ENCODE measurements around the gene VWA1.

DNA sequence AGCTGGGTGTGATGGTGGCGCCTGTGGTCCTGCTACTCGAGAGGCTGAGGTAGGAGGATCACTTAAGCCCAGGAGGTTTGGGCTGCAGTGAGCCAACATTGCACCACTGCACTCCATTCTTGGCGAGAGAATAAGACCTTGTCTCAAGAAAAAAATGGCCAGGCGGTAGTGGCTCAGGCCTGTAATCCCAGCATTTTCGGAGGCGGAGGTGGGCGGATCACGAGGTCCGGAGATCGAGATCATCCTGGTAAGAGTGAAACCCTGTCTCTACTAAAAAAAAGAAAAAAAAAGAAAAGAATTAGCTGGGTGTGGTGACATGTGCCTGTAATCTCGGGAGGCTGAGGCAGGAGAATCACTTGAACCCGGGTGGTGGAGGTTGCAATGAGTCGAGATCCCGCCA is 47.4 kb downstream of the VWA1 start:
- no peak for TF ChIP-seq POLR2A (IDR thresholded peaks at IDR 0.05)
- TF ChIP-seq, protein P1, sequence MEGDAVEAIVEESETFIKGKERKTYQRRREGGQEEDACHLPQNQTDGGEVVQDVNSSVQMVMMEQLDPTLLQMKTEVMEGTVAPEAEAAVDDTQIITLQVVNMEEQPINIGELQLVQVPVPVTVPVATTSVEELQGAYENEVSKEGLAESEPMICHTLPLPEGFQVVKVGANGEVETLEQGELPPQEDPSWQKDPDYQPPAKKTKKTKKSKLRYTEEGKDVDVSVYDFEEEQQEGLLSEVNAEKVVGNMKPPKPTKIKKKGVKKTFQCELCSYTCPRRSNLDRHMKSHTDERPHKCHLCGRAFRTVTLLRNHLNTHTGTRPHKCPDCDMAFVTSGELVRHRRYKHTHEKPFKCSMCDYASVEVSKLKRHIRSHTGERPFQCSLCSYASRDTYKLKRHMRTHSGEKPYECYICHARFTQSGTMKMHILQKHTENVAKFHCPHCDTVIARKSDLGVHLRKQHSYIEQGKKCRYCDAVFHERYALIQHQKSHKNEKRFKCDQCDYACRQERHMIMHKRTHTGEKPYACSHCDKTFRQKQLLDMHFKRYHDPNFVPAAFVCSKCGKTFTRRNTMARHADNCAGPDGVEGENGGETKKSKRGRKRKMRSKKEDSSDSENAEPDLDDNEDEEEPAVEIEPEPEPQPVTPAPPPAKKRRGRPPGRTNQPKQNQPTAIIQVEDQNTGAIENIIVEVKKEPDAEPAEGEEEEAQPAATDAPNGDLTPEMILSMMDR (IDR thresholded peaks at IDR 0.05), result no peak
